Loucy (cell line): ENCODE measurements around the gene MXD3.

ENCODE experiments used
- H2AFZ ChIP-seq: fragments of 200-600 bp; sonication (generic); 2 replicates; pipeline ENCODE4 v1.6.0; 2016; ENCODE audit warnings: antibody characterized with exemption, mild to moderate bottlenecking, low read length, moderate library complexity
- H3F3A ChIP-seq: fragments of 200-600 bp; 2 replicates; pipeline ENCODE4 v1.6.0; 2016; ENCODE audit warnings: antibody characterized with exemption, low read depth, mild to moderate bottlenecking
- H3K27me3 ChIP-seq: fragments of 200-600 bp; sonication (generic); 2 replicates; pipeline ENCODE4 v1.6.1; 2014; ENCODE audit warnings: low read length, mild to moderate bottlenecking; ENCODE audit not compliant: insufficient read depth, poor library complexity, severe bottlenecking
- H3K36me3 ChIP-seq: fragments of 200-600 bp; sonication (generic); 2 replicates; pipeline ENCODE4 v1.6.1; 2016; ENCODE audit warnings: low read length; ENCODE audit not compliant: insufficient read depth
- H3K4me1 ChIP-seq: fragments of 200-600 bp; sonication (generic); 2 replicates; pipeline ENCODE4 v1.5.1; 2014; ENCODE audit warnings: low read length, mild to moderate bottlenecking; ENCODE audit not compliant: insufficient read depth, poor library complexity, severe bottlenecking
- H3K4me2 ChIP-seq: fragments of 200-600 bp; sonication (generic); 2 replicates; pipeline ENCODE4 v1.6.0; 2014; ENCODE audit warnings: antibody characterized with exemption, low read length, low read depth, mild to moderate bottlenecking; ENCODE audit not compliant: poor library complexity, severe bottlenecking
- H3K4me3 ChIP-seq: fragments of 200-600 bp; sonication (generic); 2 replicates; pipeline ENCODE4 v1.5.1; 2014; ENCODE audit warnings: low read length, mild to moderate bottlenecking, mixed read lengths; ENCODE audit not compliant: poor library complexity, severe bottlenecking
- H3K79me2 ChIP-seq: fragments of 200-600 bp; sonication (generic); 2 replicates; pipeline ENCODE4 v1.6.1; 2014; ENCODE audit warnings: low read length; ENCODE audit not compliant: insufficient read depth
- H3K9ac ChIP-seq: fragments of 200-600 bp; sonication (generic); 2 replicates; pipeline ENCODE4 v1.6.0; 2014; ENCODE audit warnings: mild to moderate bottlenecking, low read depth, low read length, moderate library complexity; ENCODE audit not compliant: poor library complexity, severe bottlenecking
- H3K9me2 ChIP-seq: fragments of 200-600 bp; sonication (generic); replicated peaks from 2 replicates; pipeline ENCODE4 v1.6.1; 2016; ENCODE audit warnings: low read depth, low read length, mixed read lengths
- H3K9me3 ChIP-seq: fragments of 200-600 bp; sonication (generic); 2 replicates; pipeline ENCODE4 v1.6.1; 2014; ENCODE audit warnings: mild to moderate bottlenecking, antibody characterized with exemption, low read length, low read depth; ENCODE audit not compliant: insufficient read depth
- H4K20me1 ChIP-seq: fragments of 200-600 bp; sonication (generic); 2 replicates; pipeline ENCODE4 v1.6.0; 2014; ENCODE audit warnings: antibody characterized with exemption, low read length, mild to moderate bottlenecking; ENCODE audit not compliant: insufficient read depth, poor library complexity, severe bottlenecking
- CTCF ChIP-seq: fragments of 200-600 bp; sonication (generic); conservative IDR thresholded peaks from 2 replicates; pipeline ENCODE4 v1.5.1; 2014; ENCODE audit warnings: mild to moderate bottlenecking, antibody characterized with exemption, low read length
- EZH2phosphoT487 ChIP-seq: fragments of 200-600 bp; IDR thresholded peaks from 2 replicates; pipeline ENCODE4 v1.6.1; 2018; ENCODE audit warnings: antibody characterized with exemption, mild to moderate bottlenecking, moderate library complexity, borderline replicate concordance

The MXD3 gene

DNA sequence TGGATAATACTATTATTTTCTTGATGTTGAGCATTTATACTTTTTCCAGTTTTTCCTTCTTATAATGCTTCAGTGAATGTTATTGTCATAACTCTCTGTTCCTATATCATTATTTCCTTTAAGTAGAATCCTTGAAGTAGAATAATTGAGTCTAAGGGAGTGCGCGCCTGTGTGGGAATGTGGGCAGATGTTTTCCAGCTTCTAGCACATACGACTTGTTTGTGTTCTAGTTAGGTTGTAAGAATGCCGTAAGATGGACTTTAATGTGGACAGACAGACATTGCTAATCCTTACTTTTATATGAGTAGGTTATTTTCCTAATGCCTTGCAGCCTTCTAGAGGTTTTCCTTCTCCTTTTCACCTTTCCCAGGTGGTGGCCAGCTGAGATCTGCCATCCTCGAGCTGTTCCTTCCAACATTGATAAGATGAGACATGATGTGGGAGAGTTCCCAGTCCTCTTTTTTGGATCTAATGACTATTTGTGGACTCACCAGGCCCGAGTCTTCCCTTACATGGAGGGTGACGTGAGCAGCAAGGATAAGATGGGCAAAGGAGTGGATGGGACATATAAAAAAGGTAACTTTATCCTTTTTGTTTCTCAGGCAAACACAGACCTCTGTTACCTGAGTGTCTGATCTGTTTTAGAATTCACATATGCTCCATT is 42.3 kb downstream of the MXD3 start:
- H2AFZ ChIP-seq = no peak overlapping the region
- no peaks in the 10 kb centered on the region for H3K9me2 ChIP-seq
- H3F3A ChIP-seq = no peaks in the 10 kb centered on the region
- H3K27me3 ChIP-seq = no peaks in the 10 kb centered on the region
- H3K9ac ChIP-seq = no peak overlapping the region
- H4K20me1 ChIP-seq = no peaks in the 10 kb centered on the region
- peaks cover 31% of the 10 kb centered on the region; the same call in 1 of the 2 replicates for H3K36me3 ChIP-seq
- no peaks in the 10 kb centered on the region for H3K9me3 ChIP-seq
- H3K4me1 ChIP-seq = no peaks in the 10 kb centered on the region
- TF ChIP-seq CTCF = no peak
- no peak for TF ChIP-seq EZH2phosphoT487
- no peaks in the 10 kb centered on the region for H3K79me2 ChIP-seq
- no peak overlapping the region for H3K4me2 ChIP-seq
- no peak overlapping the region for H3K4me3 ChIP-seq

DNA sequence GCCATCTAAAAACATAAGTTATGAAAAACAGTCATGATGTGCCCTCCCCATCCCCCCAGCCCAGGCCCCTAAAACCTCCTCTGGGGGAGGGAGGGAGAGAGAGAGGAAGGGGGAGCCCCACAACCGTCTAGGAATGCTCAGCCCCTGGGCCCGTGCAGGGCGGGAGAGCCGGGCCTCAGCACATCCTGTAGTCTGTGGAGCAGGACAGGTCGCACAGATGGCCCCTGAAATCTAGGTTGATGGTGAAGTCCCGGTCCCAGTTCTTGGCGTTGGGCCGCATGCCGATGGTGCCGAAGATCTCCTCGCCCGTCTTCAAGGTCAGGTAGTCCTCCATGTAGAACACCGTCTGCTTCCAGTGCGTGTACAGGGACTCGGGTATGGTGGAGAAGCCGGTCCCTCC is 46.3 kb downstream of the MXD3 start:
- Histone ChIP-seq H3F3A (no peaks in the 10 kb centered on the region), H3K9ac (no peak overlapping the region), H3K9me2 (no peaks in the 10 kb centered on the region), H4K20me1 (no peaks in the 10 kb centered on the region), H3K4me1 (no peaks in the 10 kb centered on the region), H3K4me3 (no peak overlapping the region), H3K79me2 (no peaks in the 10 kb centered on the region), H3K9me3 (no peaks in the 10 kb centered on the region), H3K4me2 (no peak overlapping the region), H2AFZ (no peak overlapping the region), H3K36me3 (peaks cover 33% of the 10 kb centered on the region; the same call in 1 of the 2 replicates), H3K27me3 (no peaks in the 10 kb centered on the region)
- TF ChIP-seq EZH2phosphoT487 = no peak
- no peak for TF ChIP-seq CTCF

DNA sequence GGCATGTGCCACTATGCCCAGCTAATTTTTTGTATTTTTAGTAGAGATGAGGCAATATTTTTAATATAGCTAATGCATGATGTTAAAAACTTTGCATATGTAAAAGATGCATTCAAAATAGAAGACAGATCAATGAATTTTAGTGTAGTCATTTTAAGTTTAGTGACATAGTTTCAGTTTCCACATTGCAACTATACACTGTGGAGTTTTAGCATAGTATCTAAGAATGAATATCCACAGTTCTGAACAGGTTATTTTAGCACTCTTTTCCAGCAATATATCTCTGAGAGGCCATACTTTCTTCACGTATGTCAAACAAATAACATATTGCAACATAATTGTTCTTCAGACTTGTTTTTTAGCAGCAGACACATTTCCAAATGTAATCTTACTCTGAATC is 47.5 kb downstream of the MXD3 start:
- Histone ChIP-seq H3K4me3 (no peak overlapping the region), H3F3A (no peaks in the 10 kb centered on the region), H3K9me2 (no peaks in the 10 kb centered on the region), H3K4me1 (no peaks in the 10 kb centered on the region), H3K9me3 (no peaks in the 10 kb centered on the region), H3K27me3 (no peaks in the 10 kb centered on the region), H3K36me3 (peaks cover 25% of the 10 kb centered on the region; the same call in 1 of the 2 replicates), H3K79me2 (no peaks in the 10 kb centered on the region), H4K20me1 (no peaks in the 10 kb centered on the region), H3K9ac (no peak overlapping the region), H3K4me2 (no peak overlapping the region), H2AFZ (no peak overlapping the region)
- TF ChIP-seq CTCF = no peak
- TF ChIP-seq EZH2phosphoT487 = no peak
